Stimulated activated CD4-positive, alpha-beta T cell treated with anti-CD3 and anti-CD28 coated beads, Interleukin-1b, Interleukin-23, amount 100 ng/mL, for 1 hour (primary cell): ENCODE data around the gene TRAFD1.

Experiments used
- DNase-seq, 2 donors: peaks; one replicate each; pipeline ENCODE4 v3.0.0-alpha.2; 2020; ENCODE audit warnings: low read depth in 2 of 2

Gene TRAFD1

DNA sequence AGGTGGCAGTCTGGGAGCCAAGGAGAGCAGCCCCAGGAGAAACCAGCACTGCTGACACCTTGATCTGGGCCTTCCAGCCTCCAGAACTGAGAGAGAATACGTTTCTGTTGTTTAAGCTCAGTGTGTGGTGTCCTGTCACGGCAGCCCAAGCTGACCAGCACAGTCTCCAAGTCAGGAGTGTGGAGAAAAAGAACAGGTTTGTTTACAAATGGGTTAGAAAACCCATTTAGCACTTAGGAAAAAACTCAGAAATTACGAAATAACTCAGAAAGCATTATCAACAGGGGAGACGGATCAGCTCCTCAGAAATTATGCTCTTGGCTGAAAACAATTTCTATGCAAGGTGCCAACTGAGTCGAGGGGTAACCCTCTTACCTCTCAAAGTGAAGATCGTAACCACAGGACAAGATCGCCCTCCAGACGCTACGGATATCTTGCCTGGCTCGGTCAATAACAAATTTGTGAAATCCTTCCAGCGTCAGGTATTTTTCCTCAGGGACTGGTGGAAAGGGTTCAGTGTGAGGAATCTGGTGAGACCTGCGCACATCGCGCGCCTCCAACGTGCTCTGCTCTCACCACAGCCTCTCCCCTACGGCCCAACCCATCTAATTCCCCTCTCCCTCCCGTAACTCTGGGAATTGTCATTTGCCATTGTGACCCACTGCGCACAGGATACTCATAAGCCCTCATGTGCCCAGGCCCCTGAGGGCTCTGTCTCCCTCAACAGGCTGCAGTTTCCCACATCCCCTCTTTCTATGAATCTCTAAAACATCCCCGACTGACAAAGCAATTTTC is 50.2 kb downstream of the TRAFD1 start:
- DNase-seq: no peak

DNA sequence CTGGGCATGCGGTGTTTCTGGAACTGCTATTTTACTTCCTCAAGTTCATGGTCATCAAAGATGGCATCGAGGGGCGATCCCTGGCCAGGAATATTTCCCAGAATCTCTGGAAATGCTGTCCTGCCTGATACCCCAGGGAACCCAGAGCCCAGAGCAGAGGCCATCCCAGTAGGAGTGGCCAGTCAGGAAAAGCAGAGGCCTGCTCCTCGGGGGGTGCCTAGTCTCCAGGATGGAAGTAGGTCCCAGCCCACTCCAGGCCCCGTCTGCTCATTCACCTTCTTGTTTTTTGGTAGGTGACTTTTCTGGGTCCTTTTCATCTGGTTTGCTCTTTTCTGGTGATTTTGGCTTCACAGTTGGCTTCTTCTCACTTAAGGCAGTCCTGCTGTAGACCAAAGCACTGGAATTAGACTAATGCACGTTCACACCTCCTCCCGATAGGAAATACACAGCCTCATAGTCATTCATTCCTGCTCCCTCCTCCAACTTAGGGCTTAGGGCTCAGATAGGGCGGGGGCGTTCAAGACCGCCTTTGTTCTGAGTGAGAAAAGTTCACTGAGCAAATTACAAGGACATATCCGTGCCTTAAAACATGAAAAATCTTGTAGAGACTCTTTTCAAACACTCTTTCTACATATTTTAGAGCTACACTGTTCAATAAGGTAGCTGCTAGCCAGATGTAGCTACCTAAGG is 51.1 kb downstream of the TRAFD1 start:
- DNase-seq: no peak

DNA sequence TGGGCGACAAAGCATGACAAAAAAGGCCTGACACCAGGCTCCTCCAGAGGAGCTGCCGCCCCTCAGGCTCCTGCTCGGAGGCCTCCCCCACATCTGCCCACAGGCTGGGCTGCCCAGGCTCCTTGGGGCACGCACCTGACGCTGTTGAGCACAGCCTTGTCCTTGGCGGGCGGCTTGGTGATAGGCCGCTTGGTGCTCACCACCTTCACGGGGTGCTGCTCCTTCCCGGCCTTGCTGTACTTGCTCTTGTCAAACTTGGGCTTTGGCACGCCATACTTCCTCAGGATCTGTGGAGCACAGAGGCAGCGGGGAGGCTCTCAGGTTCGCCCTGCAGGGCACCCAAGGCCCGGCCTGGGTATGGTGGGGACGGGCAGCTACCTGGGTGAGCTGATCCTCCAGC is 53.4 kb downstream of the TRAFD1 start:
- no peak for DNase-seq

DNA sequence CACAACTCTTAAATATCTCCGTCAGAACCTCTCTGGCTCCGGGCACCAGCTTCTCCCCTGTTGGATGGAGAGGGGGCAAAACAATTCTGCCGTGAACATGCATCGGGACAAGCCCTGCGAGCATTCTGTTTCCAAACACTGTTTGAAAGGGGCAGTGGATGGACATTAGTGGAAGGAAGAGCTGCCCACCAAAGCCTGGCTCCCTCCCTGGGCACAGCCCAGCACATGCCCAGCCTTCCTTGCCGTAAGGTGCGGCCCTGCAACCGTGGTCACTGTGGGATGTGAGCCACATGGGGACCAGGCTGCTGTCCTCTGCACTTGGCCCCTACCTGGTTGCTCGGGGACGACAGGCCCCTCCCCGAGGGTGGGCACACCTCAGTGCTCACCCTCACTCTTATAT is 54.0 kb downstream of the TRAFD1 start:
- no peak for DNase-seq

DNA sequence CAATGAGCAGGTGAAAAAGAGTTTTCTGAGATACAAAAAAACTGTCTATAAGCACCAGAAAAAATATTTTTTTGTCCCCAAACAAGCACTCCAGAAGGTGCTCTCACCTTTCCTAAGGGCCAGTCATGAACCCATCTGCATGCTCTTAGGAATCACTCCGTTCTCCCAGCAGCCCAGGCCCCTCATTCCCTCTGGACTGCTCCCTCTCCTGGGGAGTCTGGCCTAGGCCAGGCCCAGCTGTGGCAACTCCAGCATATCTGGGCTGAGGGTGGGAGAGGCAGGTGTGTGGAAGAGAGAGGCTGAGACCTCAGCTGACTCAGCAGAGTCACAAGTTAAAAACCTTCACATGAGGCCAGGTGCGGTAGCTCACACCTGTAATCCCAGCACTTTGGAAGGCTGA is 54.6 kb downstream of the TRAFD1 start:
- no peak for DNase-seq

DNA sequence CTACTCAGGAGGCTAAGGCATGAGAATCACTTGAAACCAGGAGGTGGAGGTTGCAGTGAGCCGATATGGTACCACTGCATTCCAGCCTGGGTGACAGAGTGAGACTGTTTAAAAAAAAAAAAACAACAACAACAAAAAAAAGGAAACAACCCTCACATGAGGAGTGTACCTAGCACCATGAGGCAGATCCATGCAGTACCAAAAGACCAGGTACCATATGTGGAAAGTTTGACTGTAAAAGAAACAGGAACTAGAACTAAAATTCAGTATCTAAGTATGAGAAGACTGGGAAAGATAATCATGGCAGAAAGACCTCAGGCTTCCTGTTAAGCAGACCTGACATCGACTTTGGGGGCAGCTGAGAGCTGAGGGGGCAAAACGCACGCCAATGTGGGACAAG is 55.1 kb downstream of the TRAFD1 start:
- no peak for DNase-seq

DNA sequence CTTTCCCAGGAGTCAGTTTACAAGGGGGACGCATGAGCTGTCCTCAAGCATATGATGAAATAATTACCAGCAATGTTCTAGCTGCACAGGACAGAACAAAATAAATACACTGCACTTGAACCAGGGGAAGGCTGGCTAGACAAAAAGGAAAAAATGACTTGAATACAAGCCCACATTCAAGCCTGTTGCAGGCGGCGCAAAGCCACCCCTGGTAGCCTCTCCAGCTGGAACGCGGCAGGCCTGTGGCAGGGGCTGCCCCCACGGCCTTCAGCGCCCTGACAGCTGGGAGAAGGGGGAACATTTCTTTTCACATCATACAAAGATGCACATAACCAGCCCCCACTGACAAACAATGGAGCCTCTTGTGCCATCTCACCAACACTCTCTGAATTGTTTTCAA is 57.1 kb downstream of the TRAFD1 start:
- DNase-seq: no peak

DNA sequence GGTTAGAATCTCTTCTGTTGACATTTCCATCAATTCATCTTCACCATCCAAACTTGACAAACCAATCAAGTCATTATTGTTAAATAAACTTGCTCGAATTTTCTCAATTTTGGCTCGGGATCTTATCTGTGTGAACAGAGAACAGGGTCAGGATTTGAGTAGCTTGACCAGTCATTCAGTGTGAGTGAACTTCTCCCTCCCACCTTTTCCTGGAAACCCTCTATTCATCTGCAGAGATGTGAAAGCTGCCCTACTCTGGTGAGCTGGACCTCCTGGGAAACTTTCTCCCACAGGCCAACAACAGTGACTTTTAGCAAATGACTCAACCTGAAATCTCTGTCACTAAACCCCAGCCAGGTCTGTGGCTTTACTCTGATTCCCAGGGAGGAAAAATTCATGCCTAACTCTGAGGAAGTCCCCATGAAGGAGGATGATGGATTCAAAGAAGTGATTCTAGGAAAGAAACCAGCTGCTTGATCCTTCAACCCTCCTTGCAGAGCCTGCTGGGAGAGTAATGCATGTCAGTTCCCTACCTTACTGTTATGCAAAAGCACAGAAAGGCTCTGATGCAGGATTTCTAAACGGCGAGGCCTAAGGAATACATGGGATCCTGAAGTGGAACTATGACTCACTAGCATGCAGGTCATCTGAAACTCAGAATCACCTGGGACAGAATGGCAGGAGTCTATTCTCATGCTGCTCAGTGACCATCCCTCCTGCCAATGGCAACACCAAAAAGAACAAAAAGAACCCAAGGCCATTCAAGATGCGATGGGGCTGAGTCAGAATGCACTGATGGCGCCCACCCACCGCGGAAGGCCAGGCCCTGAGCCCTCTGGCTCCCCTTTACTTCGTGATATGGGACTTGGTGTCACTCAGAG is 58.0 kb downstream of the TRAFD1 start:
- DNase-seq: no peak

DNA sequence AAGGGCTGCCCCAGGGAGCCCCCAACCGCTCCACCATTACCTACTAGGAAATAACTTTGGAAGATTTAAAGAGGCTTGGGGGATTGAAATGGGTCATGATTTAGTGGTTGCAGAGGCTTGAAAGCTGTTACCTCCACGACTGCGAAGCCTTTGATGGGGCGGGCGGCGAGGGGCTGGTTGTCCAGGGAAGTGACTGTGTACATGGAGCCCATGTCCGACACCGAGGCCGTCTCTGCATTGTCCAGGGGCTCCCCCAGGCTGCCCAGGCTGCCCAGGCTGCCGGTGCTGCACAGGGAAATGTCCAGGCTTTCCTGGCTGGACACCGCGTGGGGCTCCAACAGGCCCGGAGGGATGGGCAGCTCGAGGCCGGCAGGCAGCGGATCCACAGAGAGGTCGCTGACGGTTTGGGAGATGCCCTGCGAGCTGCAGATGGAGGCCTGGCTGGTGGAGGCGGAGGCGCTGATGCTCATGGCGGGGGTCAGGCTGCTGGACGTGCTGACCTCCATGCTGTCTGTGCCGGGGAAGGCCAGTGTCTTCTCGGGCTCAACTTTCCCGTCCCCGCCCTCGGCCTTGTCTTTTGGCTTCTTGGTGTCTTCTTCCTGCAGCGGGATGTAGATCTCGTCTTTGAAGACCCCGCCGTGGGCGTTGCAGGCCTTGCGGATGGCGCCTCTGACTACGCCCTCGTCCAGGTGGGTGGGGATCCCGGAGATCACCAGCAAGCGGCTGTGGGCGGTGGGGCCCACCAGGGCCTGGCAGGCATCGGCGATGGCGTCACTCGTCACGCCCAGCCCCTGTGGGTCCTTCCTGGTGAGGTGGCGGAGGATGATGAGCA is 58.9 kb downstream of the TRAFD1 start:
- DNase-seq: no peak

DNA sequence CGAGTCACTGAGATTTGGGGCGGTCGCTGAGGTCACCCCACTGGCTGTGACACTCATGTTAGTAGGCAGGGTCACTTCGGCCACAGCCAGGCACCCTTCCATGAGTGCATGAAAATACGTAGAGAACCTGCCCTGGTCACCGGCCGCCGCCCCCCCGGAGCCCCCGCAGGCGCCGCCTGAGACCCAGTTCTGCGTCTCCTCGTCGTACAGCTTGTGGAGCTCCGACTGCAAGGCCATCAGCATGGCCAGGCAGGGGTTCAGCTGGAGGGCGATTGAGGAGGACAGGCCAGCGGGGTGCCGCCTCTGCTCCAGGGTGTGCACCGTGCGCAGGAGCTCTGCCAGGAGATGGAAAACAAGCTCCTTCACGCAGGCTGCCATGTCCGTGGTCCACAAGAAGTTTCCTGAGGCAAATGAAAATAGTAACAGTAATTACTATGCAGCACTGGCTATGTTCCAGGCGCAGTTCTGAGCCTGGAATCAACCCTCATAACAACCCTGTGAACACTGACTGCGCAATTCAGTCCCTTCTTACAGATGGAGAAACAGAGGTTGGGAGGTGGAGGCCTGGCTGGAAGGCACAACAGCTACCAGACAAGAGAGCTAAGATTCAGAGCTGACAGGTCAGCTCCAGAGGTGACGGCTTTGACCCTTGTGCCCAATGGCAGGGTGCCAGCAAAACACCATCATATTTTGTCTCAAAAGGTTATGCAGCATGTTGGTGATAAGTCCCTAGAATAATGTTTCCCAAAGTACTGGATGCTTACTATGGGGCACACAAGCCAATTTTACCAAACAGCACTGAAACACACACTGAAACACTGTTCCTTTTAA is 59.9 kb downstream of the TRAFD1 start:
- no peak for DNase-seq

DNA sequence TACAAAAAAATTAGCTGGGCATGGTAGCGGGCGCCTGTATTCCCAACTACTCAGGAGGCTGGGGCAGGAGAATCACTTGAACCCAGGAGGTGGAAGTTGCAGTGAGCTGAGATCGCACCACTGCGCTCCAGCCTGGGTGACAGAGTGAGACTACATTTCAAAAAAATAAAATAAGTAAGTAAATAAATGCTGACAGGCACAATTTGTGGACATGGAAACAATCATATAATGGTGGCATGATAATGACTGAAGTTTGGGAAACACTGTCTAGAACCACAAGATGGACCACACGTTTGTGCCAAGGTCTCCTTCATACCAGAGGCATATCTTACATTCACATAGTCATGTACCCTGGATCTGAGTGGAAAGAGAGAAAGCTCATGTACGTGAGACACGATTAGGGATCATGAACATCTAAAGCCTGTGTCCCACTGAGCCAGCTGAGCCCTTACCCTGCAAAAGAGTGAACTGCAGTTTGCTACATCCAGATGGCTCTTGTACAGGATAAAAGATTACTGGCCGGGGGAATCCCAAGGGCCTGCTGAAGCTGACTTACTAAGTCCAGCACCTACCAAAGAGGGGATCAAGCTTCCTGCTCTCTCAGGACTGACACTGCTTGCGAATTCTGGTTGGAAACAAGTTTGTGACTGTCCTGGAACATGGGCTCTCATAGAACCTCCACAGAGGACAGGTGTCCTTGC is 62.9 kb downstream of the TRAFD1 start:
- no peak for DNase-seq

DNA sequence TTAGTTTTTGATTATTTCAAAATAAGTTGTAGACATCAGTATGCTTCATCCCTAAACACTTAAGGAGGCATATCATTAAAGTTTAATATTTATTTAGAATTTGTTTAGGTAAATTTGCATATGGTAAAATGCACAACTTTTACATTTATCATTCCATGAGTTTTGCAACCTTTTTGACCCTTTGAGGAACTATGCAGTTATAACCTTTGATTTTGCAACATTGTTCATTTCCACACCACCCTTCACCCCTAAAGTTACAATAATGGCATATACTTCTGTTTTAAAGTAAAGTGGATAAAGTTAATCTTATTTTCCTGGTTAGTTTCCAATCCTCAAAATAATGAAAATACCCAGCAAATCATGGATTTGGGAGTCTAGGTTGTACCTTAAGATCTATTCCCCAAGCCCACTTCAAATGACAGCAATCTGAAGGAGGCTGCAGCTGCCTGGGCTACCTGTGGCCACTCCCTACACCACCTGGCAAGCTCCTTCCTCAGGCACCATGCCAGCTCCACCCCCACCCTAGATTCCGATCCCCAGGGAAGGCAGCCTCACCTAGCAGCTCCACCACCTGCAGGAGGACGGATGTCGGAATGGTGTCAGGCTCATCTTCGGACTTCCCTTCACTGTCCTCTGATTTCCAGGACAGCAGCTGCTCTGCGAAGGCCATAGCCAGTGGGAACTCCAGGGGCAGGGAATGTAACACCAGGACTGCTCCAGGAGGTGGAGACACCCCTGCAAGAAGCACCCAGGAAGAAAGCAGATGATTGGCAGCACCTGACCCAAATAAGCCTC is 65.1 kb downstream of the TRAFD1 start:
- no peak for DNase-seq

DNA sequence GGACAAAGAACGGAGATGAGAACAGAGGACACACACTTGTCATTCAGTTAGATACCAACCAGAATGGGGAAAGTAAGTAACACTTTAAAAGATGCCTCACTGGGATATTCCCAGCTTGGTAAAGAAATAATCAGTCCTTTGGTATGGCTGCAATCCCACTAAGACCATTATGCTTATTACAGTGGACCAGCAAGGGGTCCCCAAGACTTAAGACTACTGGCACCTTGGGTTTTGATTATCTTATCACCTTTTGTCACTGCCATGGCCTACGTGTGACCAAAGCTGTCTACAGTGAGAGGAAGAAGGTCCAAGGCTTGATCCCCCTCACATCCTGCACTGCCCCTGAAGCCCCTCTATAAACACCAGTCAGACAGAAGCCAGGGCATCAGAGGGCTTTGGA is 65.8 kb downstream of the TRAFD1 start:
- no peak for DNase-seq

DNA sequence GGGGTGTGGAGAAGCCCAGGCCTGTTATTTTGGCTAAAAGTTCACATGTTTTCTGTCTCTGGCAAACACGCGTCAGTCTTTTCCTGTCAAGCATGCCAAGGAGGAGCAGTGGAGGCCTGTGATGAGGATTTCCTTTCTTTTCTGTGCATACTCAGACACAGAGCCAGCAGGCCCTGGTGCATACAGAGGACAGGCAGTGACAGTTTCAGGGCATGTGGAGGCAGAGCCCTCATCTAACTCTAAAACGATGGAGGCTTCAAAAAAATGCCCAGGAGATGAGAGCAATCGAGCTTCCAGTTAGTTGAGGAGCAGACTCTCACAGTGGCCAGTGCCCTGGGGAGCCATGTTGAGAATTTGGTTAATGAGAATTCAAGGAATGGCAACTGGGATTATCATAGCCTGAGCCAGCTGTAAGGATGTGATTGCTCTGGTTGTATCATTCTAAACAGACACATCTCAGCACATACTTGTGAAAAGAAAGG is 66.5 kb downstream of the TRAFD1 start:
- no peak for DNase-seq

DNA sequence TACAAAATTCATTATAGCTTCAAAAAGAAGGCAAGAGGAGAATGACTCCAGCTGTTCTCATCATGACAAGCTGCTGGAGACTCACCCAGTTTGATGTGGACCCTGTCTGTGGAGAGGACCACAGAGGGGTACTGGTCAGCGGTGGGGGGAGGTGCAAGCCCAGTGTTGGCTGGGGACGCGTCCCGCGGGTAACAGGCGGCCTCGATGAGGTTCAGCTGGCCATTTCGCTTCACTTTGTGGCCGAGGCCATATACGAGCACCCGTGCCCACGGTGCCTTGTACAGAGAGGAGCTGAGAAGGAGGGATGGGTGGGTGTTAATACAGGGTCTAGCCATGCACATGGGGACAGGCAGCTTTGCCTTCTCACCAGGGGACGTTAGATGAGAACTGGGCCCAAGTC is 67.1 kb downstream of the TRAFD1 start:
- DNase-seq: no peak

DNA sequence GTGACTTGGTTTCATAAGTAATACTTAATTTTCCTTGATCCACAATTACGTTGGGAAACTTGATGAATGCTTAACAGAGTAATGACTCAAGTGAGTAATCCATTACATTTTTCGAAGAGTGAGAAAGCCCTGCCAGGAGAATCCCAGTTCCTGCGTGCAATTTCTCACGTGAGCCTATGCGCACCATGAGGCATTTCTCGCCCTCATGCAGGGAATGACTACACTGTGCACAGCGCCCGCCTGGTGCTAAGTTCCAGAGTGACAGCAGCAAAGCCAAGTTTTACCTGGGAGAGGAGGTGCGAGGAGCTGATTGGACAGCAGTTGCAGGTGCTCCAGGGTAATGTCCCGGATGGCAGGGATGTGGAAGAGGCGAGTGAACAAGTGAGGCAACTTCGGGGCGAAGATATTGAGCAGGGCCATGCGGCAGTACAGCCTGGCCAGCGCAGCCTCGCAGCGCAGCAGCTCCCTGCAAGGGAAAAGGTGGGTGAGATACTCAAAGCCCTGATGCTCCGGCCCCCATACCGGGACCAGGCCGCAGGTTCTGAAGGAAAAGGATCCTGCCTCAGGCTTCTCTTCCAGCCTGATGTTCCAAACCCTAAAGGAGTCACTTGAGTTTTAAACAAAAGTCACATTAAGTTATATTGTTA is 69.4 kb downstream of the TRAFD1 start:
- DNase-seq: no peak

DNA sequence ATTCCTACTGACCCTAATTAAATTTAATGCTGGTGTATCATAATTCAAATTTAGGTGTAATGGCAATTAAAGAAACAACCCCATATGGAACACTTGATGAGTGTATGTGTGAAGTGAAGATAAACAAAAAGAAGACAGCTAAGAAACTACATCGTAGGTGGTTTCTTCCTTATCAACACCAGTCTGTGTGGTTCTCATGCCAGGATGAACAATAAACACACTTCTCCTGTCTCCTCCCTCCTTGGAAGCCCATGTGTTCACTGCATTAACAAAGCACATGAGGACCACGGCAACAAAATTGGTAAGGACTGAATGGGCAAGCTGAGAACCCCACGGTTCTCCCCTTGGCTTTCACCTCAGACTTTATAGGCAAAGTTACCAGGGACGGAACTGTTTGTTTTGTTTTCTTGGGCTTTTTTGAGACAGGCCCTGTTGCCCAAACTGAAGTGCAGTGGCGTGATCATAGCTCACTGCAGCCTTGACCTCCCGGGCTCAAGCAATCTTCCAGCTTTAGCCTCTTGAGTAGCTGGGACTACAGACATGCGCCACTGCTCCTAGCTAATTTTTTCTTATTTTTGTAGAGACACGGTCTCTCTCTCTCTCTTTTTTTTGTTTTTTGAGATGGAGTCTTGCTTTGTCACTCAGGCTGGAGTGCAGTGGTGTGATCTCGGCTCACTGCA is 71.0 kb downstream of the TRAFD1 start:
- DNase-seq: no peak

DNA sequence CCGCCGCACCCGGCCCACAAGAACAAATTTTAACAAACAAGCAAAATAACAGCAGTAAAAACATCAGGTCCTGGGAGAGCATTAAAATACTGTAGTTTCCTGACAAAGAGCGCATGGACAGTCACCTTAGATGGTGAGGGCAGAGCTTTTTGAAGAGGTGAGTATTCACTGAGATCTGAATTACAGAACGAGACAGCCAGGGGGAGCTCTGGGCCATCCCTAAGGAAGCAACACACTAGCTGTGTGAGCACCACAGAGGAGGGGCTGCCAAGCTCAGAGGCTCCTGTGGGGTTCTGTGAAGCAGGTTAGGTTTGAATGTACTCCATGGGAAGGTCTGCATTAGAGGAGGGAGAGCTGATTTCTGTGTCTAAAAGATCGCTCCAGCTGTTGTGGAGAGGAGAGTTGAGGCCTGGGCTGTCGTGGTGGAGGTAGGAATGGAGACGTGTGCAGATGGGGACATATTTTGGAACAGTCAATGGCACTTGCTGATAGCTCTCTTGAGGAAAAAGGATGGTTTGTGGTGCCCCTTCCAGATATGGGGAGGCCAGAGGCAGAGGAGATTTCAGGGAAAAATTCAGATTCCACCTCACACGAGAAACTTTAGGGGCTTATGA is 72.9 kb downstream of the TRAFD1 start:
- DNase-seq: peak in 1 of 2 donors; percentile 20
